ENCODE results near the gene KCNQ4.

DNA sequence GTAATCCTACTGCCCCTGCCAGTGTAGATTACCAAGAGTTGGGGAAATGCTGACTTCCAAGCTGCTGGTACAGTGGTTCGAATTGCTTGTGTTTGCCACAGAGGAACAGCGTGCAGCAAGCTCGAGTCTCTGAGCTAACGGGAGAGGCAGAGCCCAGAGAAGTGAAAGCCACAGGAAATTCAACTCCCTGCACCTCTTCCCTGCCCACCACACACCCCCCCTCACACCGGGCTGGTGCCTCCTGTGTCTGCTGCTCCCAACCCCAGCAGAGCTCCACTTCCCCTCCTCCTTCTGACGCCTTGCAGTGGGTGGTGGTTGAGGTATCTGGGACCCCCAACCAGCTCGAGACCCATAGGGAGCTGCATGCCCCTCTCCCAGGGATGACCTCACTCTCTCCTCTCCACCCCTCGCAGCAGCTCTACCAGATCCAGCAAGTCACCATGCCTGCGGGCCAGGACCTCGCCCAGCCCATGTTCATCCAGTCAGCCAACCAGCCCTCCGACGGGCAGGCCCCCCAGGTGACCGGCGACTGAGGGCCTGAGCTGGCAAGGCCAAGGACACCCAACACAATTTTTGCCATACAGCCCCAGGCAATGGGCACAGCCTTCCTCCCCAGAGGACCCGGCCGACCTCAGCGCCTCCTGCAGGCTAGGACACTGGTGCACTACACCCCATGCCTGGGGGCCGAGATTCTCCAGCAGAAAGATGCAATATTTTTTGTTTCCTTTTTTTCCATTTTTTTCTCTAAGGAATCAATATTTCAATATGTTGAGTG is 13.1 kb upstream of the KCNQ4 start:
- TF ChIP-seq ZNF274 (IDR thresholded peaks at IDR 0.05; ENCODE audit: low read depth, low read length) (no peak), YY1 (IDR thresholded peaks at IDR 0.05; ENCODE audit: insufficient read depth, insufficient read length) (no peak)

Measured in NT2/D1 (cell line).